Measurements from ENCODE around the gene TUBA3E.
"Not testable (repeated sequence)": the region's sequence is repeated elsewhere in the genome, so short reads cannot be mapped to it uniquely, and the experiment has no call there.

TUBA3E gene

DNA sequence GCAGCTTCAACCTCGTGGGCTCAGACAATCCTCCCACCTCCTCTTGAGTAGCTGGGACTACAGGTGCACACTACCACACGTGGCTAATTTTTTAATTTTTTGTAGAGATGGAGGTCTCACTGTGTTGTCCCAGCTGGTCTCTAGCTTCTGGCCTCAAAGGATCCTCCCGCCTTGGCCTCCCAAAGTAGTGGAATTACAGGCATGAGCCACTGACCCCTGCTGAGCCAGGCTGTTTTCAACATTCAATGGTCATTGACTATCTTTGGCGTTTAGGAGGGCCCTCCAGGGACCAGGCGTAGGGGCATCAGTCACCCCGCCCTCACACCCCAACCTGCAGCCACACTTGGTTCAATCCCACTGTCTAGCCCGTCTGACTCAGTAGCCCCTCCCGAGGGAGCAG lies 11.0 kb downstream of the TUBA3E start:
- no peak for TF ChIP-seq CTCF (IDR thresholded peaks at IDR 0.05; ENCODE audit: low read length, missing control alignments)
- DNase-seq (ENCODE audit: low read depth) = no peak
- H3K4me3 ChIP-seq (replicated peaks; ENCODE audit: low read depth, low read length) = no peak overlapping the region

DNA sequence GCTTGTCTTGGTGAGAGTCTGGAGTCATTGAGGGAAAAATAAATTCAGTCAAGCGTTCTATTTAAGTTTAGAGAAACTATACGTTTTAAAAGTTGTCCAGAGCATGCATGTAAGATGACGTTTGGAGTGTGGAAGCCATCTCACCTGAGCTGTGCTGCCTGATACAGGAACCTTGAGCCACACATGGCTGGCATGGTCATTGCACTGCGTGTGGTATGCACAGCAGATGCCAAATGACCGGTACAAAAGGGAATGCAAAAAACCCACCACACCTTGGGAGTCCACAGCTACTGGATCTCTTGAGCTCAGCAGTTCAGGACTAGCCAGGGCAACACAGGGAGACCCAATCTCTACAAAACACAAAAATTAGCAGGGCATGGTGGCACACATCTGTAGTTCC lies 11.8 kb downstream of the TUBA3E start:
- no peak overlapping the region for H3K4me3 ChIP-seq (replicated peaks; ENCODE audit: low read depth, low read length)
- no peak for TF ChIP-seq CTCF (IDR thresholded peaks at IDR 0.05; ENCODE audit: low read length, missing control alignments)
- no peak for DNase-seq (ENCODE audit: low read depth)

DNA sequence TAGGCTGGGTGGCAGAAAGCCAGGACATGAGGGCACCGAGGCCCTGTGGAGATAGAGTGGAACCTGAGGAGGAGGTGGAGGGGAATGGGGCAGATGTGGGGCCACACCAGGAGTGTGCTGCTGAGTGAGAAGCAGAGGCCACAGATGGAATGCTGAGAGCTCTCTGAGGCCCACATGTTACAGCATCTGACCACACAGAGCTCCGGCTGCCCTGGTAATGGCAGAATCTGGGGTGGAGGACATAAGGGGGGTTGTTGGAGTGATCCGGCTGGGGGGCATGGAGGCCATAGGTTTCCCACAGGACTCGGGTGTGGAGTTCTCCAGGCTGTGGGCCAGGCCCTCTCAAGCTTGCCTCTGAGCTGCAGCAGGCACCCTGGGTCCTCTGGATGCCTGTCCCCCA lies 12.3 kb downstream of the TUBA3E start:
- TF ChIP-seq CTCF (IDR thresholded peaks at IDR 0.05; ENCODE audit: low read length, missing control alignments) = no peak

DNA sequence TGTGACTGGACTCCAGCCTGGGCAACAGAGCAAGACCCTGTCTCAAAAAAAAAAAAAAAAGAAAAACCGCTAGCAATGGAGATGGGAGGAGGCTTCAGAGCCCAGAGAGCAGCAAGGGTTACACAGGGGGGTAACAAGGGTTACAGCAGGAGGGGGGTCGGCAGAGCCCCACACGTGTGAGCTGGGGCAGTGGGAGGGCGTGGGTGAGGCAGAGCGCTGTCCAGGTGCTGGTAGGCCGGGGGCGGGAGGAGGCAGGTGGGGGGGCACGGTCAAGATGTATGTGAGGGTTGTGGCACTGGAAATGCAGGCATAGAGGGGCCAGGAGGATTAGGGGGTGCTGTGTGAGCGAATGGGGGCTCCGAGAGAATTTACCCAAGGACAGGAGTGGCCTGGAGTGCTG lies 12.8 kb downstream of the TUBA3E start:
- no peak for DNase-seq (ENCODE audit: low read depth)
- no peak overlapping the region for H3K4me3 ChIP-seq (replicated peaks; ENCODE audit: low read depth, low read length)
- no peak for TF ChIP-seq CTCF (IDR thresholded peaks at IDR 0.05; ENCODE audit: low read length, missing control alignments)

More for the DNA sequence above, 12.3 kb downstream of the TUBA3E start:
- DNase-seq (ENCODE audit: low read depth) = no peak
- no peak overlapping the region for H3K4me3 ChIP-seq (replicated peaks; ENCODE audit: low read depth, low read length)

DNA sequence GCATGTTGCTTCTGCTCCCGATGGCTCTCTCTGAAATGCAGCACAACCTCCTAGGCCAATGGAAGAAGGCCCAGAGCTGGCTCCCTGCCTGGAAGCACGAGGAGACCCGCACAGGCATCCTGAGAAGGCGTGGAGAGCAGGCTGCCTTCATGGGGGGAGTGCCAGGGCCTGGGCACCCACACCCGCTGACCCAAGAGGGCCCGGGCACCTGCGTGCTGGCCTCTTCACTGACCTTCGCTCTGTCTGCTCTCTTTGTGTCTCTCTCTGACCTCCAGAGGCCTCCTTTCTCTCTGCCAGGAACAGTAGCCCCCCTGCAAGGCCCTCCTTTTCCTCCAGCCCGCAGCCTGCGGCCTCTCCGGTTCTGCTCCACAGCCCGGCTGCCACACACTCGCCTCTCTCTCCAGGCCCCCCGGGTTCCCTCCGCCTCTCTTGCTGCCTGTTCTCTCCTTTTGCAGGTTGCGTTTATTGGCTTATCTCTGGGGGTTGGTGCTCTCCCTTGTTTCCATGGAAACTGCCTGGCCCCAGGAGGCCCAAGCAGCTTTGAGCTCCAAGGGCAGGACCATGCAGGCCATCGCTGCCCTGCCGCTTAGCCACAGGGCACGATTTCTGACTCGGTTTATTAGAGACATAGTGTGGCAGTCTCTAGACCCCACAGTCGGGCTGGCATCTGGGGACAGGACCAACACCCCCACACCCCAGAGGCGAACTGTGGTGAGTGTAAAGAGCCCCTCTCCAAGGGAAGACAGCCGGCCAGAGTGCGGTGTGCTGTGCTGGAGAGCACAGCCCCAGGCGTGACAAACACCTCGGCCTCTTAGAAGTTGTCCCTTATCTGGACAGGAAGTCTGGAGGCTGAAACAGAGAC lies 14.5 kb downstream of the TUBA3E start:
- peak overlapping the region; percentile 58 for H3K4me3 ChIP-seq (replicated peaks; ENCODE audit: low read depth, low read length)
- no peak for TF ChIP-seq CTCF (IDR thresholded peaks at IDR 0.05; ENCODE audit: low read length, missing control alignments)
- peak; percentile 31 for DNase-seq (ENCODE audit: low read depth)

GRCh38 chr2:130182826-130183511 lies 15.3 kb downstream of the TUBA3E start:
- not testable (repeated sequence) for DNase-seq (ENCODE audit: low read depth)
- H3K4me3 ChIP-seq (replicated peaks; ENCODE audit: low read depth, low read length) = peak overlapping the region; percentile 58

- peak within 1 kb of the TSS; percentile 92 for H3K4me3 ChIP-seq (replicated peaks; ENCODE audit: low read depth, low read length)
- TF ChIP-seq CTCF (IDR thresholded peaks at IDR 0.05; ENCODE audit: low read length, missing control alignments) = peak; percentile 17
- DNase-seq (ENCODE audit: low read depth) = peak; percentile 84
These were observed 16.2 kb downstream of the TUBA3E start, which contains the start of gene MZT2B for GRCh38 chr2:130181880-130182682. Gene MZT2B (plus strand): TSS chr2:130182262. CDS start chr2:130182283, 21 bp downstream.

All from fibroblast of pulmonary artery (primary cell).